DND-41 (cell line): Measurements from ENCODE around the gene AUH.

Experiments
- CTCF ChIP-seq: IDR thresholded peaks from 2 replicates; pipeline ENCODE4 v1.5.1; 2012; ENCODE audit warnings: borderline replicate concordance, low read length, moderate library complexity, mild to moderate bottlenecking; ENCODE audit not compliant: poor library complexity, severe bottlenecking; ENCODE audit errors: extremely low read depth
- EZH2 ChIP-seq: IDR thresholded peaks from 3 replicates; pipeline ENCODE4 v1.6.1; 2012; ENCODE audit warnings: borderline replicate concordance, low read depth, mild to moderate bottlenecking, moderate library complexity, low read length, inconsistent platforms; ENCODE audit not compliant: severe bottlenecking

- TF ChIP-seq CTCF (no peak), EZH2 (no peak)
Measured at GRCh38 chr9:91210318-91210717, 151.4 kb downstream of the AUH start.
